ENCODE measurements around the gene MGAT4D. TPM values are rescaled to one million over a fixed set of nuclear protein-coding genes. Genes with fewer than 3 reads are reported as not detected.
"Not testable (repeated sequence)": the region's sequence is repeated elsewhere in the genome, so short reads cannot be mapped to it uniquely, and the experiment has no call there.

The MGAT4D gene
- total RNA-seq = not detected

- peaks cover 0 to 4% (median 3%) of the 10 kb centered on the region in 3 donors for H3K4me1 ChIP-seq (ENCODE audit: control insufficient read depth in 3 of 3, insufficient read depth in 3 of 3, low read length in 3 of 3)
- no peak within 1 kb of the TSS for H3K27ac ChIP-seq (ENCODE audit: low read depth, low read length)
- no peaks in the 10 kb centered on the region for H3K9me3 ChIP-seq (ENCODE audit: control insufficient read depth in 3 of 3, low read length in 3 of 3)
- H3K36me3 ChIP-seq (ENCODE audit: control insufficient read depth in 3 of 3, insufficient read depth in 3 of 3, low read length in 3 of 3) = no peaks in the 10 kb centered on the region
- peak within 1 kb of the TSS in 1 of 3 donors; percentile 13 for H3K4me3 ChIP-seq (ENCODE audit: low read length in 3 of 3)
- H3K27me3 ChIP-seq (ENCODE audit: control insufficient read depth in 3 of 3, insufficient read depth in 3 of 3, low read length in 3 of 3) = peaks cover 26 to 33% (median 26%) of the 10 kb centered on the region in 3 donors
- no peak within 1 kb of the TSS for H3K9ac ChIP-seq (ENCODE audit: low read depth in 1 of 3, low read length in 3 of 3)
These were observed at the start of gene MGAT4D for GRCh38 chr4:140497747-140498636. MGAT4D (minus strand) TSS chr4:140498293; CDS start chr4:140498222, 71 bp downstream.

GRCh38 chr4:140533951-140534480 lies 35.9 kb upstream of the MGAT4D start:
- Histone ChIP-seq H3K9me3 (ENCODE audit: control insufficient read depth in 3 of 3, low read length in 3 of 3) (no peaks in the 10 kb centered on the region), H3K27me3 (ENCODE audit: control insufficient read depth in 3 of 3, insufficient read depth in 3 of 3, low read length in 3 of 3) (no peaks in the 10 kb centered on the region), H3K36me3 (ENCODE audit: control insufficient read depth in 3 of 3, insufficient read depth in 3 of 3, low read length in 3 of 3) (peaks cover 7 to 15% (median 9%) of the 10 kb centered on the region in 3 donors), H3K27ac (ENCODE audit: low read depth, low read length) (no peak overlapping the region), H3K9ac (ENCODE audit: low read depth in 1 of 3, low read length in 3 of 3) (no peak overlapping the region), H3K4me3 (ENCODE audit: low read length in 3 of 3) (no peak overlapping the region), H3K4me1 (ENCODE audit: control insufficient read depth in 3 of 3, insufficient read depth in 3 of 3, low read length in 3 of 3) (no peaks in the 10 kb centered on the region)

- H3K4me3 ChIP-seq (ENCODE audit: low read length in 3 of 3) = no peak overlapping the region
- no peak overlapping the region for H3K9ac ChIP-seq (ENCODE audit: low read depth in 1 of 3, low read length in 3 of 3)
- no peak overlapping the region for H3K27ac ChIP-seq (ENCODE audit: low read depth, low read length)
- peaks cover 3 to 5% (median 4%) of the 10 kb centered on the region in 3 donors for H3K4me1 ChIP-seq (ENCODE audit: control insufficient read depth in 3 of 3, insufficient read depth in 3 of 3, low read length in 3 of 3)
- H3K27me3 ChIP-seq (ENCODE audit: control insufficient read depth in 3 of 3, insufficient read depth in 3 of 3, low read length in 3 of 3) = no peaks in the 10 kb centered on the region
- no peaks in the 10 kb centered on the region for H3K9me3 ChIP-seq (ENCODE audit: control insufficient read depth in 3 of 3, low read length in 3 of 3)
- H3K36me3 ChIP-seq (ENCODE audit: control insufficient read depth in 3 of 3, insufficient read depth in 3 of 3, low read length in 3 of 3) = peaks cover 7 to 9% (median 8%) of the 10 kb centered on the region in 3 donors
These were observed 31.3 kb upstream of the MGAT4D start for GRCh38 chr4:140529434-140529833.

- peak within 1 kb of the TSS; percentile 87 to 99 (median 93) for H3K9ac ChIP-seq (ENCODE audit: low read depth in 1 of 3, low read length in 3 of 3)
- H3K4me3 ChIP-seq (ENCODE audit: low read length in 3 of 3) = peak within 1 kb of the TSS; percentile 89 to 98 (median 97)
- peaks cover 7 to 10% (median 7%) of the 10 kb centered on the region in 3 donors for H3K4me1 ChIP-seq (ENCODE audit: control insufficient read depth in 3 of 3, insufficient read depth in 3 of 3, low read length in 3 of 3)
- peaks cover 7 to 9% (median 8%) of the 10 kb centered on the region in 3 donors for H3K36me3 ChIP-seq (ENCODE audit: control insufficient read depth in 3 of 3, insufficient read depth in 3 of 3, low read length in 3 of 3)
- H3K9me3 ChIP-seq (ENCODE audit: control insufficient read depth in 3 of 3, low read length in 3 of 3) = no peaks in the 10 kb centered on the region
- H3K27ac ChIP-seq (ENCODE audit: low read depth, low read length) = peak within 1 kb of the TSS; percentile 72
- no peaks in the 10 kb centered on the region for H3K27me3 ChIP-seq (ENCODE audit: control insufficient read depth in 3 of 3, insufficient read depth in 3 of 3, low read length in 3 of 3)
These were observed 26.0 kb upstream of the MGAT4D start, which contains the start of gene ELMOD2 for GRCh38 chr4:140523857-140524742. ELMOD2 (plus strand) TSS chr4:140524168; CDS start chr4:140525429, 1,261 bp downstream.

GRCh38 chr4:140523370-140523856 lies 25.3 kb upstream of the MGAT4D start:
- Histone ChIP-seq H3K27me3 (ENCODE audit: control insufficient read depth in 3 of 3, insufficient read depth in 3 of 3, low read length in 3 of 3) (no peaks in the 10 kb centered on the region), H3K4me1 (ENCODE audit: control insufficient read depth in 3 of 3, insufficient read depth in 3 of 3, low read length in 3 of 3) (peaks cover 7 to 10% (median 7%) of the 10 kb centered on the region in 3 donors), H3K27ac (ENCODE audit: low read depth, low read length) (no peak overlapping the region), H3K36me3 (ENCODE audit: control insufficient read depth in 3 of 3, insufficient read depth in 3 of 3, low read length in 3 of 3) (peaks cover 6 to 8% (median 7%) of the 10 kb centered on the region in 3 donors), H3K9ac (ENCODE audit: low read depth in 1 of 3, low read length in 3 of 3) (peak overlapping the region; percentile 36 to 70 (median 62)), H3K9me3 (ENCODE audit: control insufficient read depth in 3 of 3, low read length in 3 of 3) (no peaks in the 10 kb centered on the region), H3K4me3 (ENCODE audit: low read length in 3 of 3) (peak overlapping the region; percentile 89 to 98 (median 97))

GRCh38 chr4:140515423-140515822 lies 17.3 kb upstream of the MGAT4D start:
- no peak overlapping the region for H3K27ac ChIP-seq (ENCODE audit: low read depth, low read length)
- H3K4me3 ChIP-seq (ENCODE audit: low read length in 3 of 3) = no peak overlapping the region
- no peak overlapping the region for H3K9ac ChIP-seq (ENCODE audit: low read depth in 1 of 3, low read length in 3 of 3)
- H3K36me3 ChIP-seq (ENCODE audit: control insufficient read depth in 3 of 3, insufficient read depth in 3 of 3, low read length in 3 of 3) = no peaks in the 10 kb centered on the region
- no peaks in the 10 kb centered on the region for H3K4me1 ChIP-seq (ENCODE audit: control insufficient read depth in 3 of 3, insufficient read depth in 3 of 3, low read length in 3 of 3)
- H3K27me3 ChIP-seq (ENCODE audit: control insufficient read depth in 3 of 3, insufficient read depth in 3 of 3, low read length in 3 of 3) = no peaks in the 10 kb centered on the region
- H3K9me3 ChIP-seq (ENCODE audit: control insufficient read depth in 3 of 3, low read length in 3 of 3) = no peaks in the 10 kb centered on the region

- not testable (repeated sequence) for H3K9ac ChIP-seq (ENCODE audit: low read depth in 1 of 3, low read length in 3 of 3); H3K4me1 ChIP-seq (ENCODE audit: control insufficient read depth in 3 of 3, insufficient read depth in 3 of 3, low read length in 3 of 3); H3K27me3 ChIP-seq (ENCODE audit: control insufficient read depth in 3 of 3, insufficient read depth in 3 of 3, low read length in 3 of 3); H3K4me3 ChIP-seq (ENCODE audit: low read length in 3 of 3); H3K36me3 ChIP-seq (ENCODE audit: control insufficient read depth in 3 of 3, insufficient read depth in 3 of 3, low read length in 3 of 3); H3K9me3 ChIP-seq (ENCODE audit: control insufficient read depth in 3 of 3, low read length in 3 of 3); H3K27ac ChIP-seq (ENCODE audit: low read depth, low read length)
These were observed 15.7 kb upstream of the MGAT4D start for GRCh38 chr4:140513765-140514164.

- H3K27ac ChIP-seq (ENCODE audit: low read depth, low read length) = no peak overlapping the region
- H3K4me1 ChIP-seq (ENCODE audit: control insufficient read depth in 3 of 3, insufficient read depth in 3 of 3, low read length in 3 of 3) = no peaks in the 10 kb centered on the region
- no peak overlapping the region for H3K4me3 ChIP-seq (ENCODE audit: low read length in 3 of 3)
- H3K9me3 ChIP-seq (ENCODE audit: control insufficient read depth in 3 of 3, low read length in 3 of 3) = no peaks in the 10 kb centered on the region
- no peaks in the 10 kb centered on the region for H3K36me3 ChIP-seq (ENCODE audit: control insufficient read depth in 3 of 3, insufficient read depth in 3 of 3, low read length in 3 of 3)
- H3K27me3 ChIP-seq (ENCODE audit: control insufficient read depth in 3 of 3, insufficient read depth in 3 of 3, low read length in 3 of 3) = peaks cover 4 to 10% (median 9%) of the 10 kb centered on the region in 3 donors
- no peak overlapping the region for H3K9ac ChIP-seq (ENCODE audit: low read depth in 1 of 3, low read length in 3 of 3)
These were observed 6.2 kb upstream of the MGAT4D start for GRCh38 chr4:140504261-140504660.

- no peaks in the 10 kb centered on the region for H3K36me3 ChIP-seq (ENCODE audit: control insufficient read depth in 3 of 3, insufficient read depth in 3 of 3, low read length in 3 of 3)
- H3K27me3 ChIP-seq (ENCODE audit: control insufficient read depth in 3 of 3, insufficient read depth in 3 of 3, low read length in 3 of 3) = peaks cover 26 to 33% (median 26%) of the 10 kb centered on the region in 3 donors
- no peak overlapping the region for H3K4me3 ChIP-seq (ENCODE audit: low read length in 3 of 3)
- no peaks in the 10 kb centered on the region for H3K9me3 ChIP-seq (ENCODE audit: control insufficient read depth in 3 of 3, low read length in 3 of 3)
- H3K9ac ChIP-seq (ENCODE audit: low read depth in 1 of 3, low read length in 3 of 3) = no peak overlapping the region
- peaks cover 0 to 4% (median 3%) of the 10 kb centered on the region in 3 donors for H3K4me1 ChIP-seq (ENCODE audit: control insufficient read depth in 3 of 3, insufficient read depth in 3 of 3, low read length in 3 of 3)
- H3K27ac ChIP-seq (ENCODE audit: low read depth, low read length) = no peak overlapping the region
These were observed 1.3 kb upstream of the MGAT4D start for GRCh38 chr4:140499391-140499790.

Data from skeletal muscle tissue (tissue), 4 donors.